Measurements from ENCODE around the gene SSBP3.

Gene SSBP3

DNA sequence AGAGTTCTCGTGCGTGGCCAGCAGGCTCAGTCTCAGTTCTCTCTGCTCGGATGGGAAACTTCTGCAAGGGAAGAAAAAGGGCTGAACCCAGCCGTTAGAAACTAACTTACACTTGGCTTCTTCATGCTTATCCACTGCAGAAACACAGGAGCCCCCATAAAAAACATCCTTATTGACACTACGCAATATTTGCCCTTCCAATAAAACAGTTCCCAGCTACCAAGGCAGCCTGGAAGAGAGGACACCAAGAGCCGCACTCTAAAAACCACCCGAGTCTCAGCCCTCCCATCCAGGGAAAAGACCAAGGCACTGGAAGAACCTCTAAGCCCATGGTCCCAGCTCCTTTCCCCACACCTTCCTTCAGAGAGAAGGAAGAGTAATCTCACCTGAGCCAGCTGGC is 61.1 kb downstream of the SSBP3 start:
- TF ChIP-seq, protein P1, sequence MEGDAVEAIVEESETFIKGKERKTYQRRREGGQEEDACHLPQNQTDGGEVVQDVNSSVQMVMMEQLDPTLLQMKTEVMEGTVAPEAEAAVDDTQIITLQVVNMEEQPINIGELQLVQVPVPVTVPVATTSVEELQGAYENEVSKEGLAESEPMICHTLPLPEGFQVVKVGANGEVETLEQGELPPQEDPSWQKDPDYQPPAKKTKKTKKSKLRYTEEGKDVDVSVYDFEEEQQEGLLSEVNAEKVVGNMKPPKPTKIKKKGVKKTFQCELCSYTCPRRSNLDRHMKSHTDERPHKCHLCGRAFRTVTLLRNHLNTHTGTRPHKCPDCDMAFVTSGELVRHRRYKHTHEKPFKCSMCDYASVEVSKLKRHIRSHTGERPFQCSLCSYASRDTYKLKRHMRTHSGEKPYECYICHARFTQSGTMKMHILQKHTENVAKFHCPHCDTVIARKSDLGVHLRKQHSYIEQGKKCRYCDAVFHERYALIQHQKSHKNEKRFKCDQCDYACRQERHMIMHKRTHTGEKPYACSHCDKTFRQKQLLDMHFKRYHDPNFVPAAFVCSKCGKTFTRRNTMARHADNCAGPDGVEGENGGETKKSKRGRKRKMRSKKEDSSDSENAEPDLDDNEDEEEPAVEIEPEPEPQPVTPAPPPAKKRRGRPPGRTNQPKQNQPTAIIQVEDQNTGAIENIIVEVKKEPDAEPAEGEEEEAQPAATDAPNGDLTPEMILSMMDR (IDR thresholded peaks at IDR 0.05; ENCODE audit: extremely low read depth, missing control alignments): no peak
- no peak for DNase-seq (ENCODE audit: low spot score)

DNA sequence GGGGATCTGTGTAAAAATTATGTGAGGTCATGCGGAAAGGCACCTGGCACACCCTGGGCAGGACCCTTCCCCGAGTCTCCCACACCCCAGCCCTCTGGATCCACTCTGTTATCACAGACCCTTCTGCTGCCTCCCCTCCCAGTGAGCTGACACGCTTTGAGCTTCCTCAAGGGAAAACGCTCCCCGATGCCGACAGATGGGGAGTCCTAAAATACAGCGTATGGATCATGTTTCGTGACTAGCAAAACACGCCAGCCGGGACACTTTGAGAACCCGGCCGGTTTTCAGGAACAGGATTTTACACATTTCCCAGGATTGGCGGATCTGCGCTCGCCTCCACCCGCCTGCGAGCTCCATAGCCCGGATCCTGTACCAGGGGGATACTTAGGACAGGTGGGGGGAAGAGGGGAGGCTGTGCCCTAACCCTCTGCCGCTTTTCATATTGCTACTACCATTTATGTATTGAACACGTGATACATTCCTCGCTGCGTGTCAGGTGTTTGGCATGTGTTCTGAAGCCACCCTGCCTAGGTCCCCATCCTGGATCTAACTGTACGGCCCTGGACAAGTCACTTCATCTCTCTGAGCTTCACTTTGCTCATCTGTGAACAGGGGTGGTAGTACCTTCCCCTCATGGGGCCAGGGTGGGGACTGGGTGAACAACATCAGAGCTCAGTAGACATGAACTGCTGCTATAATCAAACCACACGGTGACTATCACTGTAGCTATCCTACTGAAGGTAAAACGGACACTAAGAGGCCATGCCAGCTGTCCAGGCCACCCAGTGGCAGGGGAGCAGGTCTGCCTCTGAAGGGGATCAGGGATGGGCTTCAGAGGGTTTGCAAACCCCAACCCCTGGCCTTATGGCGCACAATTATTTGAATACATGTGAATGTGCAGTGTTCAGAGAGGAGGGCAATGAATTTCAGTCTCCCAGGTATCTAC is 63.2 kb downstream of the SSBP3 start:
- TF ChIP-seq, protein P1 (IDR thresholded peaks at IDR 0.05; ENCODE audit: extremely low read depth, missing control alignments): no peak
- no peak for DNase-seq (ENCODE audit: low spot score)

DNA sequence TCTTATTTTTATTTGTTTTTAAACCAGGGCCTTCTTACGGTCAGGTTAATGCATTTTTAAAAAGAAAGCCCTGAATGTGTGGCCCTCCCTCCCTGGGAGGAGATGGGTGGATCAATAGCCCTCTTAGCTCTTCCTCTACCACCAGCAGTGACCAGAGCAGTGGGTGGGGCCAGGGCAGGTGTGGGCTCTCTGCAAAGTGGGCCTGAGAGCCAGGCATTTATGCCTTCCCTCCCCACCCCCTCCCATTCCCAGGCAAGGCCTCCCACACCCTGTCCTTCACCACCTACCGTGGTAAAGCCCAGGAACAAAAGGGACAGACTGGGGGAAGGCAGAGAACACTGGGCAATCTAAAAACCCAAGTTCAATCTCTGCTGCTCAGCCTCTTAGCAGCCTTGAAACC is 63.9 kb downstream of the SSBP3 start:
- DNase-seq (ENCODE audit: low spot score): no peak
- TF ChIP-seq, protein P1 (IDR thresholded peaks at IDR 0.05; ENCODE audit: extremely low read depth, missing control alignments): no peak

DNA sequence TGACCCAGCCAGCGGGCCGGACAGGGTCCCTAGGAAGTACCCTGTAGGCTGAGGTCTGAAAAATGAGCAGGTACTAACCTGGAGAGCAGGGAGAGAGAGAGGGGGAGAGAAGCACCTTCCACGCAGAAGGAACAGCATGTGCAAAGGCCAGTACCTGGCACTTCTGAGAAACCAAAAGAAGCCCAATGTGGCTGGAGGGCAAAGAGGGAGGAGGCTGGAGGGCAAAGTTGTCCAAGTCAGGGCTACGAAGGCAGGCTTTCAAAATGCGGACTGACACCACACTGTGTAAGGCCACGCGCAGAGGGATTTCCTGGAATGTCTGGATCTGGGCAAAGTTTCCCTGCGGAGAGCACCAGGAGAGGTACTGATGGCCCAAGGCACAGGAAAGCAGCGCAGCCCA is 64.4 kb downstream of the SSBP3 start:
- no peak for DNase-seq (ENCODE audit: low spot score)
- TF ChIP-seq, protein P1 (IDR thresholded peaks at IDR 0.05; ENCODE audit: extremely low read depth, missing control alignments): no peak

DNA sequence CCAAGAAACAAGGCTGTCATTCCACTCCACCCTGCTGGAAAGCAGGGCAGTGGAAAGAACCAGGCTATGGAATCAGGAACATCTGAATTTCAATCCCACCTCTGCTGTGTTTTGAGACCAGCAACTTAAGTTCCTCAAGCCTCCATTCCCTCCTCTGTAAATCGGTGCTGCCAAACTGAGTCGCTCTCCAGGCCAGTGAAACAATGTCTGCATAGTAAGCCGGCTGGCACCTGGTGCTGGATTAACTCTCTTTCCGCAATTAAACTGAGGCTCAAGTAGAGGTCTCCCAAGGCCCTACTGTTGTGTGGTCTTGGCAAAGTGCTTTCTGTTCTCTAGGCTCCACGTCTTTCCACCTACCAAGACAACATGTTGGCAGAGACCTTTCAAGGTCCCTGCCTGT is 65.3 kb downstream of the SSBP3 start:
- TF ChIP-seq, protein P1 (IDR thresholded peaks at IDR 0.05; ENCODE audit: extremely low read depth, missing control alignments): no peak

DNA sequence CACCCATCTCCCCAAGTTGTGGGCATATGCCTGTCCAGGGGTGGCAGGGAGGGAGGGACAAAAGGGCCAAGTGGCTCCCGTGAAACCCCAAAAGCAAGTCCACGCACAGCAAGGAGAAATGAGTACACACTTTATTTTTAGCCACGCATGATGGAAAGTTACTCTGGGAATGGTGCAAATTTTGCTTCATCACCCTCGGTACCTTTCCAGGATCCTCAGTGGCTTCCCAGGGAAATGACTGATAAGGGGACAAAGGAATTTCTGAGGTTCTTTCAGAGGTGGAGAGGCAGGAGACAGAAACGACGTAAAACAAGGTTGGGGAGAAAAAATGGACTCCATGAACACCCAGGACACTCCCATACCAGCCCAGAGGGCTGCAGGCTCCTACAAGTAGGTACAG is 65.8 kb downstream of the SSBP3 start:
- DNase-seq (ENCODE audit: low spot score): no peak
- TF ChIP-seq, protein P1 (IDR thresholded peaks at IDR 0.05; ENCODE audit: extremely low read depth, missing control alignments): no peak

More for the DNA sequence above, 65.3 kb downstream of the SSBP3 start:
- DNase-seq (ENCODE audit: low spot score): no peak

DNA sequence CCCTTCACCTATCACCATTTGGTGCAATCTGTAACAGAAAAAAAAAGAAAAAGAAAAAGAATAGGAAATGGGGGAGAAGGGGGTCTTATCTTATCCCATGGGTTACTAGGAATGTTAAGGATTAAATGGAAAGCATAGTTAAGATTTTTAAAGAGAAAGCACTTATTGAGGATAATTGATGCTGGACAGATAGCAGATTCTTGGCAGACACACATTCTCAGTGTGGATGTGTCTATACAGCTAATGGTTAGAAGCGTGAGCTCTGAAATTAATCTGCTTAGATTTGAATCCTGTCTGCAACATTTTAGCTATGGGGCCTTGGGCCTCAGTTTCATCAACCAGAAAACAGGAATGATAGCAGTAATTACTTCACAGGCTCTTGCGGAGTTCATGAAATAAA is 67.1 kb downstream of the SSBP3 start:
- TF ChIP-seq, protein P1 (IDR thresholded peaks at IDR 0.05; ENCODE audit: extremely low read depth, missing control alignments): no peak
- DNase-seq (ENCODE audit: low spot score): no peak
